Measurements from ENCODE around the gene FUBP1. TPM values are rescaled to one million over a fixed set of nuclear protein-coding genes. Genes with fewer than 3 reads are reported as not detected.

The FUBP1 gene
- total RNA-seq, 1 experiment from 2014 or later: 208 TPM

- TF ChIP-seq ATF2 (CRISPR knock-in tag; IDR thresholded peaks at IDR 0.05; ENCODE audit: borderline replicate concordance, low read depth) (no peak), FOXJ3 (CRISPR knock-in tag; IDR thresholded peaks at IDR 0.05; ENCODE audit: borderline replicate concordance) (no peak), RELA (CRISPR knock-in tag; IDR thresholded peaks at IDR 0.05; ENCODE audit: borderline replicate concordance) (no peak), E2F1 (CRISPR knock-in tag; IDR thresholded peaks at IDR 0.05) (no peak)
- ChIA-PET POLR2A (interaction anchor here (0.6 kb wide), 1 partner anchor 47 kb away, joined by 8 read pairs; no protein-coding TSS in a partner anchor), CTCF (no interaction called here)
- H3K4me3 Mint-ChIP-seq: no peak overlapping the region
- peaks cover 6% of the 10 kb centered on the region for H3K9me3 Mint-ChIP-seq
- DNase-seq (ENCODE audit: low spot score): no peak
- H3K27me3 Mint-ChIP-seq (ENCODE audit: low read depth): no peaks in the 10 kb centered on the region
- H3K4me1 Mint-ChIP-seq: no peaks in the 10 kb centered on the region
- ATAC-seq: no peak
- no peak overlapping the region; the same call in 1 of the 2 replicates for H3K27ac Mint-ChIP-seq
- no peaks in the 10 kb centered on the region for H3K36me3 Mint-ChIP-seq
Observed at GRCh38 chr1:78019024-78019423, 40.2 kb upstream of the FUBP1 start.

GRCh38 chr1:78015148-78015547 is 36.3 kb upstream of the FUBP1 start:
- no peak for DNase-seq (ENCODE audit: low spot score)
- no peak for ATAC-seq
- H3K4me1 Mint-ChIP-seq: no peaks in the 10 kb centered on the region
- H3K27me3 Mint-ChIP-seq (ENCODE audit: low read depth): no peaks in the 10 kb centered on the region
- 0 out of 2 replicates have a peak, but pooled peaks cover 3% of the 10 kb centered on the region for H3K36me3 Mint-ChIP-seq
- no peaks in the 10 kb centered on the region for H3K9me3 Mint-ChIP-seq
- no peak for TF ChIP-seq ESRRA (CRISPR knock-in tag; IDR thresholded peaks at IDR 0.05; ENCODE audit: borderline replicate concordance)
- no peak for TF ChIP-seq TCF7 (CRISPR knock-in tag; IDR thresholded peaks at IDR 0.05; ENCODE audit: low read depth)
- TF ChIP-seq ATF6 (CRISPR knock-in tag; IDR thresholded peaks at IDR 0.05): no peak
- TF ChIP-seq STAT6 (CRISPR knock-in tag; conservative IDR thresholded peaks at IDR 0.05; ENCODE audit: low read depth): no peak
- no peak for TF ChIP-seq ZNF512 (CRISPR knock-in tag; IDR thresholded peaks at IDR 0.05; ENCODE audit: borderline replicate concordance)
- TF ChIP-seq ZNF317 (CRISPR knock-in tag; IDR thresholded peaks at IDR 0.05; ENCODE audit: borderline replicate concordance, low read depth): no peak
- no peak for TF ChIP-seq ZNF138 (CRISPR knock-in tag; conservative IDR thresholded peaks at IDR 0.05)
- TF ChIP-seq AR (CRISPR knock-in tag; IDR thresholded peaks at IDR 0.05): no peak
- no peak overlapping the region for H3K27ac Mint-ChIP-seq
- CTCF ChIA-PET: no interaction called here
- no peak overlapping the region for H3K4me3 Mint-ChIP-seq
- POLR2A ChIA-PET: interaction anchor here (0.7 kb wide), 1 partner anchor 207 kb away, joined by 3 read pairs; no protein-coding TSS in a partner anchor

Data from WTC11 (cell line).